HL-60 (cell line): ENCODE measurements around the gene MED9.

ENCODE experiments used
- CTCF ChIP-seq: IDR thresholded peaks from one replicate; pipeline ENCODE4 v1.5.1; 2011; ENCODE audit warnings: low read length, control low read depth, inconsistent platforms; ENCODE audit not compliant: insufficient read depth
- GABPA ChIP-seq: IDR thresholded peaks from 2 replicates; pipeline ENCODE4 v1.6.1; 2012; ENCODE audit warnings: low read depth
- POLR2AphosphoS5 ChIP-seq: IDR thresholded peaks from 2 replicates; pipeline ENCODE4 v1.6.1; 2012; ENCODE audit warnings: low read depth
- REST ChIP-seq: IDR thresholded peaks from 2 replicates; pipeline ENCODE4 v1.6.1; 2012; ENCODE audit warnings: low read depth; ENCODE audit not compliant: insufficient replicate concordance
- SPI1 ChIP-seq: IDR thresholded peaks from 2 replicates; pipeline ENCODE4 v1.6.1; 2012; ENCODE audit warnings: low read depth, mild to moderate bottlenecking, borderline replicate concordance

GRCh38 chr17:17531156-17531555 is 54.4 kb downstream of the MED9 start:
- TF ChIP-seq POLR2AphosphoS5 (no peak), CTCF (no peak), GABPA (no peak), REST (no peak), SPI1 (no peak)
